Measurements from ENCODE around the gene DYNC2H1.
A peak's percentile ranks its signal among the peaks of the same experiment; 100 is the strongest.

DYNC2H1 gene

DNA sequence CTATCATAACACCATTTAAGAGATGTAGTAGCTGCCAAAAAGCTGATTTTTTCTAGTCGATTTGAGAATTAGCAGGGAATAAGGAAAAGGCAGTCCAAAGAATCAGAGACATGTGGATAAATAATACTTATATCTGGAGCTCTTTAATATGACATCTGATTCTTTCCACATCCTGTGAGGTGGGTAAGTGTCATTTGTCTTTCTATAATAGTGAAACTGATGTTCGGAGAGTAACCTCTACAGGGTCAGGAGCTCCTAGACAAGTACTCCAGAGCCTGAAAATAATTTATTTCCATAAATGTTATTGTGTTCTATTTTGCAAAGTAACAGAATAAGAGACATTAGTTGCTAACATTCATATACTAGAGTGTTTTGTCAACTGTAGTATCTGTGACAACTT is 367.6 kb downstream of the DYNC2H1 start:
- no peak for DNase-seq

DNA sequence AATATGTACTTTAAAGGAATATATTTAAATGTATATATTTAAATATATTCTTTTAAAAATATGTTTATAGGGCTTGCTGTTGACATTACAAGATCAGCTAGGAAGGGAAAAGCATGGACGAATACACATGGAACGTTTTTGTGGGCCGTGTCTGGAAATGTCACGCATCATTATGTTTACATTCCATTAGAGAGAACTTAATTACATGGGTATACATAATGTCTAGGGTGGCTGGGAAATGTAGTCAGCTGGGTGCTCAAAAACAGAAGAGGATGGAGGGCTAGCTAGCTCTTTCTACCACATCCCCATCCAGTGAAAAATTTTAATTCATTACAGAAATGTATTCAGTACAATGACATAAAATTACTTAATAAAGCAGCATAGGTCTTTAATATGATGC is 371.2 kb downstream of the DYNC2H1 start:
- peak; percentile 33 for DNase-seq

DNA sequence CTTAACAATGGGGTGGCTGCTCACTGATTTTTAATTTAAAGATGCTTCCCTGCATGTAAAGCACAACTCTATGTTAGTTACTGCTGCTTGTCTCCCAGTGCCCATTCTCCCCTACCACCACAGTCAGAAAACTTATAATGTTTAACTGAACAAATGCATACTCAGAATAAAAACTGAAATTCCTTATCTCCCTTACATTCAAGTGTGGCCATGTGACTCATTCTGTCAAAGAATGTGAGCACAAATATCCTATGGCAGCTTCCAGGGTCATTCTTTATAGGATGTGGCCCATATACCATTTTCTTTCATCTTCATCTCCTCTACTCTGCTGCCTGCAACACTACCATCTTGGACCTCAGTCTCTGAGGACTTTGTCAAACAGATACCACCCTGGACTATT is 374.8 kb downstream of the DYNC2H1 start:
- peak; percentile 26 for DNase-seq

DNA sequence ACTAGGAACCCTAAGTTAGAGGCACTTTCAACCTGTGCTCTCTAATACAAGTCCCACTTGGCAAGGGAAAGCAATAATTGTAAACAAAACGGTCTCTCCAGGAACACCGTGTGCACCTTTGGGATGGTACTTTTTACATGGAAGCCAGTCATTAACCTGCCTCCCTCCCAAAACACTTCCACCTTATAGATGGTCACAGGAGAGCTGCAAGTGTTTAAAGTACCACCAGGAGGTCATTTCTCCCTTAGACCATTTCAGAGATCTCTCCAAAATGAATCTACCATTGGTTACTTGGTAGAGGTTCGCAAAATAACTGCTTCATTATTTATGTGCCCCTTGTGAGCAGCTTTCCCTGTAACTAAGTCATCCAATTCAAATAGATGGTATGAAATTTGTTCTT is 375.3 kb downstream of the DYNC2H1 start:
- DNase-seq = no peak

GRCh38 chr11:103486604-103487003 is 377.4 kb downstream of the DYNC2H1 start:
- peak; percentile 90 for DNase-seq

DNA sequence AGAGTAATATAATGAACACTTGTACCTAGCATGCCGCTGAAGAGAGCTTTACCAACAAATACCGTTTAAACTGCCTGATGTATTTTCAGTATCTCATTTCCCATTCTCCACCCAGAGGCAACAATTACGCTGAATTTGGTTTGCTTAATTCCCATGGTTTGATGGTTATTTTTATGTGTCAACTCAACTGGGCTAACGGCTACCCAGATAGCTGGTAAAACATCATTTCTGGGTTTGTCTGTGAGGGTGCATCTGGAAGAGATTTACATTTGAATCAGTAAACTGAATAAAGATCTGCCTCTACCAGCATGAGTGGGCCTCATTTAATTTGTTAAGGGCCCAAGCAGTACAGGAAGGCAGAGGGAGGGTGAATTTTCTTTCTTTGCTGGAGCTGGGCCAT is 377.9 kb downstream of the DYNC2H1 start:
- no peak for DNase-seq

DNA sequence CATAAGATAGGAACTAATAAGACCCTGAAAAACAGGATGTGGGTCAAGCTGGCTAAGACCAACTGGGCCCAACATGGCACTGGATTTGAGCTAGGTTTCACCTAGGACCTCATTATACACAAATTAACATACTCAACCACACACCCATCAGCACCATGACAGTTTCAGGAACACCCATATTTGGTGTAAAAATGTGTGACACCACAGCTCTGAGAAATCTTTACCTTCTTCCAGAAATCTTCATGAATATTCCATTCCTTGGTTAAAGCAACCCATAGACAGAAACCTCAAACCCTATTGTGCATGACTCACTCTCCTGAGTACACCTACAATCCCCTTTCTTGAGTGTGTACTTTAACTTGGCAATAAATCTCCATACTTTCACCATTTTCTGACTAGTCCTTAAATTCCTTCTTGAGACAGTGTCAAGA is 378.8 kb downstream of the DYNC2H1 start:
- DNase-seq = peak; percentile 85

DNA sequence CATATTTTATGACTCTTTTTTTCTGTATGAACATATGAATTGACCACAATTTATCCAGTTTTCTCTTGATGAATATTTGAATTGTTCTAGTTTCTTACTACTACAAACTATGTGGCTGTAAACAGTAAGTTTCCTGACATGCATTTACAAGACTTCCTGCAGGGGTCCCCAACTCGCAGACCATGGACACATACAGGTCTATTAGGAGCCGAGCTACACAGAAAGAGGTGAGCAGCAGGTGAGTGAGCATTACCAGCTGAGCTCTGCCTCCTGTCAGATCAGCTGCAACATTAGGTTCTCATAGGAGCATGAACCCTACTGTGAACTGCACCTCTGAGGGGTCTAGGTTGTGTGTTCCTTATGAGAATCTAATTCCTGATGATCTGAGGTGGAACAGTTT is 379.4 kb downstream of the DYNC2H1 start:
- no peak for DNase-seq

- no peak for DNase-seq
Observed at GRCh38 chr11:103491777-103492176, 382.6 kb downstream of the DYNC2H1 start.

- DNase-seq = peak; percentile 37
Observed at GRCh38 chr11:103494491-103494890, 385.3 kb downstream of the DYNC2H1 start.

- no peak for DNase-seq
Observed at GRCh38 chr11:103497268-103497667, 388.0 kb downstream of the DYNC2H1 start.

- DNase-seq = no peak
Observed at GRCh38 chr11:103499710-103500340, 390.6 kb downstream of the DYNC2H1 start.

GRCh38 chr11:103515283-103515682 is 406.1 kb downstream of the DYNC2H1 start:
- DNase-seq = no peak

- no peak for DNase-seq
Observed at GRCh38 chr11:103520792-103521191, 411.6 kb downstream of the DYNC2H1 start.

GRCh38 chr11:103525069-103525468 is 415.8 kb downstream of the DYNC2H1 start:
- peak; percentile 94 for DNase-seq

- no peak for DNase-seq
Observed at GRCh38 chr11:103528046-103528445, 418.8 kb downstream of the DYNC2H1 start.

DNA sequence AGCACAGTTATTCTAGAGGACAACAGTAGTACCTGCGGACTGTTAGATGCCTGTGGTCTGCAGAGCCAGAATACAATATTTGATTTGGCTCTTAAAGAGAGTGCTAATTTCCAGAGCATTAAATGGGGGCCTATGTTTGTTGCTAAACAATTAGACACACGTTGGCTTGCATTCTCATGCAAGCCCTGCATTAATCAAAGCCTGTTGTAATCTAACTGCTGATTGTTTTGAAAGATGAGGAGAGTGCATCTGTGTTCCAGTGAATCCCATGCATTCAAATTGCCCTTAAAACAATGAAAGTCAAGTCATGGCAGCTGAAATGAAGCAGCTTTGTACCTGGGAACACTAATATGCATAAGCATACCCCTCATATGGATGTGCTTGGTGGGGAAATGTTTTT is 419.4 kb downstream of the DYNC2H1 start:
- DNase-seq = peak; percentile 39

DNA sequence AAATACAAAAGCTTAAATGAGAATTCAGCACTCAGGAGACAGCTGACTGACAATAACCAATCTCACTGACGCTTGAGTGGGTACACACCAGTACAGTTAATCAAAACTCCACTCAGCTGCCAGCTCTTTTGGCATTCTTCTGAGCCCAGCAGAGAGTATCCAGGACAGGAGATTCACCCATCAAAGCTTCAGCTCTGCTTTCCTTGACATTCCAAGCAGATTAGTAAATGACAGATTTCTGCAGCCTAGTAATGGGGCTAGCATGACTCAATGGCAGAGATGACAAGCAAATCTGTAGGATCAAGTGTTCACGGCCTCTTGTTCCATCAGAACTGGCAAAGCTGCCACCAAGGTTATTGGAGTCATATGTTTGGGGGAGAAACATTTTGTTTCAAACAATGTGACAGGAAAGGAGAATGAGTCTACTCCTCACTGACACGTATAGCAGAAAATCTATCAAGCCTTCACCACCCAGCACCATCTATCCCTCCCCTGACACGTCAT is 420.0 kb downstream of the DYNC2H1 start:
- DNase-seq = peak; percentile 96
